Measurements from ENCODE around the gene PRKCB.

DNA sequence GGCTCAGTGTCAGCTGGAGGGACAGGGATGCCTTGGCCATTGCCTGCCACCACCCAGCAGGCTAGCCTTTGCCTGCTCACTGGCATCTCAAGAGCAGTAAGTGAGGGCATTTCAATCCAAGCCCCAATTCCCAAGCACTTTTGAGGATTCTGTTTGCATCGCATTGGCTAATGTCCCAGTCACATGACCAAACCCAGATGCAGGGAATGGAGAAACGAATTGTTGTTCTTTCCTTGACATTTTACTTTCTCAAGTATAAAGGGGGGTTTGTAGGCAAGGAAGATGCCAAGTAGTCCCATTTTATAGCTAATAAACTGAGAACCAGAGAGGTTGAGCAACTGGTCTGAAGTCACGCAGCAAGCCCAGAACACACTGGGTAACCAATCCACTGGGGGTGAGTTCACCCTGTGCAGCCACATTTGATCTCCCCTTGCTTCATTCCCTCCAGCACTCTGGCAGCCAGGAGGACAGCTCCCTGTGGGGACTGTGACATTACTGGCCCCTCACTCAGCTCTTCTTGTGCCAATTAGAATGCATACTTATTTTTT is 226.6 kb downstream of the PRKCB start:
- TF ChIP-seq, protein P1, sequence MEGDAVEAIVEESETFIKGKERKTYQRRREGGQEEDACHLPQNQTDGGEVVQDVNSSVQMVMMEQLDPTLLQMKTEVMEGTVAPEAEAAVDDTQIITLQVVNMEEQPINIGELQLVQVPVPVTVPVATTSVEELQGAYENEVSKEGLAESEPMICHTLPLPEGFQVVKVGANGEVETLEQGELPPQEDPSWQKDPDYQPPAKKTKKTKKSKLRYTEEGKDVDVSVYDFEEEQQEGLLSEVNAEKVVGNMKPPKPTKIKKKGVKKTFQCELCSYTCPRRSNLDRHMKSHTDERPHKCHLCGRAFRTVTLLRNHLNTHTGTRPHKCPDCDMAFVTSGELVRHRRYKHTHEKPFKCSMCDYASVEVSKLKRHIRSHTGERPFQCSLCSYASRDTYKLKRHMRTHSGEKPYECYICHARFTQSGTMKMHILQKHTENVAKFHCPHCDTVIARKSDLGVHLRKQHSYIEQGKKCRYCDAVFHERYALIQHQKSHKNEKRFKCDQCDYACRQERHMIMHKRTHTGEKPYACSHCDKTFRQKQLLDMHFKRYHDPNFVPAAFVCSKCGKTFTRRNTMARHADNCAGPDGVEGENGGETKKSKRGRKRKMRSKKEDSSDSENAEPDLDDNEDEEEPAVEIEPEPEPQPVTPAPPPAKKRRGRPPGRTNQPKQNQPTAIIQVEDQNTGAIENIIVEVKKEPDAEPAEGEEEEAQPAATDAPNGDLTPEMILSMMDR (IDR thresholded peaks at IDR 0.05), result no peak
- TF ChIP-seq POLR2A (IDR thresholded peaks at IDR 0.05), result no peak
- TF ChIP-seq EP300 (IDR thresholded peaks at IDR 0.05), result no peak
